DOHH2 (cell line): Measurements from ENCODE around the gene CFAP100.

ENCODE experiments used
- CTCF ChIP-seq: fragments of 200-600 bp; sonication (generic); IDR thresholded peaks from one replicate; pipeline ENCODE4 v1.5.1; 2014; ENCODE audit warnings: antibody characterized with exemption, mild to moderate bottlenecking, low read depth, low read length; ENCODE audit not compliant: poor library complexity, severe bottlenecking
- EZH2phosphoT487 ChIP-seq: fragments of 200-600 bp; sonication (generic); IDR thresholded peaks from 2 replicates; pipeline ENCODE4 v1.6.1; 2017; ENCODE audit warnings: borderline replicate concordance, mild to moderate bottlenecking, antibody characterized with exemption, low read length, moderate library complexity, mixed read lengths

DNA sequence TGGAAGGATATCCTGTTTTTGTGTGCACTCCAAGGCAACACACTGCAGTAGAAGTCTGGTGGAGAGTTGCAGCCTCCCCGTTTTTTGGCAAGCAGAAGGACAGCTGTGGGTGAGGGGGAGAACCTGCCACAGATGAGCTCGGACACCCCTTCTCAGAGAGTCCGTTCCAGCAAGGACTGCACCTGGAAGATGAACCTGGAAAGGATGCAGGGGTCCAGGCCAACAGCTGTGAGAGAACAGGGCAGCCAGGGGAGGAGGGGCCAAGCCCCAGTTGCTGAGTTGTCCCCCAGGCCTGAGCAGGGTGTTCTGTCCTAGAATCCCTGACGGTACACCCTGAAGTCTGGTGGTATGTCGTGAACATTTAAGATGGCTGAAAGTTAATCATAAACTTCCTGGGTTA lies 50.8 kb downstream of the CFAP100 start:
- TF ChIP-seq CTCF = no peak
- no peak for TF ChIP-seq EZH2phosphoT487
